Epithelial cell of proximal tubule (primary cell): ENCODE results near the gene RANBP17. TPM values are rescaled to one million over a fixed set of nuclear protein-coding genes. Genes with fewer than 3 reads are reported as not detected.

ENCODE experiments used
- DNase-seq: peaks from one replicate; pipeline ENCODE4 v3.0.0-alpha.2; 2011; ENCODE audit warnings: low read depth
- H3K4me3 ChIP-seq: 2 replicates; pipeline ENCODE4 v1.5.1; 2011; ENCODE audit warnings: low read depth, mild to moderate bottlenecking, low read length
- CTCF ChIP-seq: conservative IDR thresholded peaks from 2 replicates; pipeline ENCODE4 v1.5.1; 2012; ENCODE audit warnings: low read depth, mild to moderate bottlenecking, low read length
- total RNA-seq: library from RNA; depleted of rRNA; stranded (reverse); fragments of >200 nt; gene quantifications from 2 replicates; pipeline ENCODE4 v1.2.3, GENCODE V29; 2015

RANBP17 gene
- total RNA-seq, 1 donor from 2014 or later, result 15.0 TPM

- no peak for TF ChIP-seq CTCF
- no peak for DNase-seq
- no peak overlapping the region for H3K4me3 ChIP-seq
These were observed 454.7 kb downstream of the RANBP17 start for GRCh38 chr5:171316258-171317121.

- DNase-seq, result no peak
- no peak overlapping the region for H3K4me3 ChIP-seq
- no peak for TF ChIP-seq CTCF
These were observed 455.4 kb downstream of the RANBP17 start for GRCh38 chr5:171317230-171317629.

- DNase-seq, result no peak
- H3K4me3 ChIP-seq, result no peak overlapping the region
- TF ChIP-seq CTCF, result no peak
These were observed 456.2 kb downstream of the RANBP17 start for GRCh38 chr5:171318026-171318425.

- TF ChIP-seq CTCF, result no peak
- H3K4me3 ChIP-seq, result no peak overlapping the region
- DNase-seq, result no peak
These were observed 459.6 kb downstream of the RANBP17 start for GRCh38 chr5:171321447-171321846.

GRCh38 chr5:171322527-171322926, 460.7 kb downstream of the RANBP17 start:
- DNase-seq, result no peak
- no peak overlapping the region for H3K4me3 ChIP-seq
- TF ChIP-seq CTCF, result no peak

GRCh38 chr5:171323007-171323406, 461.2 kb downstream of the RANBP17 start:
- no peak for TF ChIP-seq CTCF
- no peak overlapping the region for H3K4me3 ChIP-seq
- no peak for DNase-seq
